ENCODE measurements around the gene SUCLG1. TPM values are rescaled to one million over a fixed set of nuclear protein-coding genes. Genes with fewer than 3 reads are reported as not detected.

SUCLG1 gene
- 100 to 1,000 TPM; 193 to 197 TPM for total RNA-seq
- long read RNA-seq, transcript SUCLG1-201 (9 exons, 1,475 nt), result major isoform, 190 of 205 reads
- long read RNA-seq, partial matches to known transcripts, result 8 of 205 reads
- long read RNA-seq, other reads (novel, unspliced or antisense), result 5 of 205 reads

DNA sequence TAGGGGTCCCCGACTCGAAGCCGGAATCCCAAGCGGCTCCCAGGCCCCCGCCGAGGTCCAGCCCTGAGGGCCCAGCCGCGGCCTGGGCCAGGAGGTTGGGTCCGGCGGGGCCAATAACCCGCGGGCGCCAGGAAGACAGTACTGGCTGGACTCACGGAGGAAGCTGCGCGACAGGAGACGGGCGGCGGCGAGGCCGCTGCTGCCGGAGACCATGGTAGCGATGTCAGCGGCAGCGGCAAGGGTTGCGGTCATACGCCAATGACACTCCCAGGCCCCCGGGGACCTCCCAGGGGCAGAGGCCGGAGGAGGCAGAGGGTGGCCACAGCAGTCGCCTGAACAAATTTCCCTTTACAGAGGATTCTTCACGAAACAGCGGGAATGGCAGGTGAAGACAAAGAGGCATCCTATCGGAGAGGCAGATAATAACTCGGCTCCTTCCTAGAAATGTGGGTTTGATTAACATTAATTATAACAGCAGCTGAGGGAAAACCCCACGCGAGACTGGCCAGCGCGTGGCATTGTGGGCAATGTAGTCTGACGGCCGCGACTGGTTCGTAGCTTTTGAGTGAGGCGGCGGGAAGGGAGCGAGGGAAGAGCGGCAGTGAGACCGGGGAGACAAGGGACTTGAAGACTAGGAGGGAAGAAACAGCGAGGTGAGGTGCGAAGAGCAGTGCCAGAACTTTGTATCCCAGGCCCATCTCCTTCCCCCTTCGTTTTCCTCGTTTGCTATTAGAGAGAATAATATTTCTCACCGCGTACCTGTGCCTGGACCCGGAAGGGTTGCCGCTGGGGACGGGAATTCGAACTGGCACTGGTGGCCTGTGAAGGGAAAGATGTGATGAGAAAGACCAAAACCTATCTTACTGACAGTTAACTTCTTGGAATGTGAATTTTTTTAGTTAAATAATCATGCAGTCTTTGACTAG, at the start of gene SUCLG1:
SUCLG1 (minus strand) TSS at position 263 of the 926 bp plus-strand sequence; CDS start at position 252, 11 bp downstream.
- DNase-seq, result peak; percentile 91
- intact Hi-C loops (cut with DNase I), result no loop called here
- ATAC-seq, result peak; percentile 97 to 98

DNA sequence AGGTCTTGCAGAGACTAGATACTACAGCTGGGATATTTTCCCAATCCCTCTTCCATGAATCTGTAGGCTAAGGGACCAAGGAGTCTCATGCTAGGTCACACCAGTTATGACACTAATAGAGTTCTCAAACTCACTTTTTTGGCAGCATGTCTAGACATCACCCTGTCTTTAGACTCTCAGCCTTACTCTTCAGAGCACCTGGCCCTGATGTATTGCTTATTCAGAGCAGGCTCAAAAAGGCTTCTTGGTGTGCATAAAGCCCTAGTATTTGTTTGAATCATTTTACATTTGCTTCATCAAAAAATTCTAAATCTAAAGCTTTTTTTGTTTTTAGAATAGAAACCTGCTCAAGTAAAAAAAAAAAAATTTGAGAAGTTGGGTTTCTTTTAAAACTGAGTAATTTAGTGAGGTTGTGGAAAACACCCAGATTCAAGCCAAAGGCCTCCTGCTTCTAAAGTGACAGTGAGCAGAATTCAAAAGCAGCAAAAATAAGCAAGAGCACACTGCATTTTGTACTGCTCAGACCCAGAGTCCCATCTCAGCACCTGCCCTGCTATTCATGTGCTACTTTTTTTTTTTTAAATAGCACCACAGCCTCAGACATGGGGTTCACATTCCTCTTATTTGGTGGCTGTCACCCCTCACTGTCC, 39.2 kb upstream of the SUCLG1 start:
- intact Hi-C loops (cut with DNase I), result loop anchor here (5.0 to 10.0 kb wide), 2 partner anchors 377 to 384 kb away; partner anchors contain the start of gene TRABD2A (in 1 of the 2)

DNA sequence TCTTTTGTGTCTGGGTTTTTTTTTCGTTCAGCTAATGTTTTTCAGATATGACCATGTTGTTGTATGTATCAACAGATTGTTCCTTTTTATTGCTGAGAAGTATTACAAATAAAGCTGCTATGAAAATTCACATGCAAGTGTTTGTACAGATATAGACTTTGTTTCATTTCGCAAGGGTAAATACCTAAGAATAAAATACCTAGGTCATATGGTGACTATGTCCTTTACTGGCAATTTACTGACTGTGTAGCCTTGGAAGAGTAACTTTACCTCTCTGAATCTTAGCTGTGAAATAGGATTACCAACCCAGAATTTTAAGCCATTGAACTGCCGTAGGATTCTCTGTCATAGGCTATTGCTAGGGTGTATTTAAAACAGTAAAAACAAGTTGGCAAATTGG, 38.2 kb upstream of the SUCLG1 start:
- intact Hi-C loops (cut with DNase I), result loop anchor here (5.0 to 10.0 kb wide), 2 partner anchors 378 to 385 kb away; partner anchors contain the start of gene TRABD2A (in 1 of the 2)
- ATAC-seq, result no peak

More for the DNA sequence above, 39.2 kb upstream of the SUCLG1 start:
- DNase-seq, result no peak
- no peak for ATAC-seq

DNA sequence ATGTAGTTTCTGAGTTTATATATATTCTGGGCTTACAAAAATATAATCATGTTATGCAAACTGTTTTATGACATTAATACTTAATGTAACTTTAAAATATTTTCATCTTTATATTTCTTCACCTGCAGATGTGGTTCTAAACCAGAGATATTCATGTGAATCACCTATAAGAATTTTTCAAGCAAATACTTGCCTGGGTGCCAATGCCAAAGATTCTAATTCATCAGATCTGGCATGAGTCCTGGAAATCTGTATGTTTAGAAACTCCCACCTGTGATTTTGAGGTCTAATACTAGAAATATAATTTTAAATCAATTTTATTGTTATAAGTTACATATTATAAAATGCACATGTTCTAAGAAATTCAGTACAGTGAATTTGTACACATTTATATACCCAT, 37.3 kb upstream of the SUCLG1 start:
- intact Hi-C loops (cut with DNase I), result loop anchor here (5.0 to 10.0 kb wide), 2 partner anchors 378 to 386 kb away; partner anchors contain the start of gene TRABD2A (in 1 of the 2)
- no peak for ATAC-seq
- DNase-seq, result no peak

More for the DNA sequence above, 38.2 kb upstream of the SUCLG1 start:
- DNase-seq, result no peak

DNA sequence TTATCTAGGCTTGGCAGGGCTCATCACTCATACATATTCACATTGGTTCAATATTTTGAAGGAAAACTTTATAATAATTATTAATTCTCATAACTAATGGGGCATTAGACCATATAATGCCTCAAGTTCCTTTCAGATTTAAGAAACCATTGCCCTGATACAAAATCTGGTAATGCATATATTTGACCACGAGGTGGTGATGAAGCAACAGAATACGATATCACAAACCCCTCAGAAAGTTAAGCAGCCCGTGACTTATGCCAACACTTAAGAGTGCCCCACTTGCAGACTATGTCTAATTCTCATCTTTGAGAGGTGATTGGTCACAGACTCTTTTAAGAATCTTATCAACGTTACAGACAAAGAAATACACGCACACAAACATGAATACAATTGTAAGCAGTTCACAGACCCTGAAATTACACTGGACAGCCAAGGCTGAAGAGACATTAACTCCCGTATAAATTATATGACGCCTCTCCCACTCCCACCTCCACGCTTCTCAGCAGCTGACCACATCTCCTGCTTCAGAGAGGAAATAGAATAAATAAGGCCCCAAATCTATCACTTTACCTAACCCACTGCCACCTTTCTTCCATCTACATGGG, 36.6 kb upstream of the SUCLG1 start:
- DNase-seq (no peak), ATAC-seq (peak; percentile 78 to 81)
- intact Hi-C loops (cut with DNase I), result loop anchor here (2.0 to 10.0 kb wide), 4 partner anchors 137 to 431 kb away; partner anchors contain the start of gene TRABD2A (in 1 of the 2)

DNA sequence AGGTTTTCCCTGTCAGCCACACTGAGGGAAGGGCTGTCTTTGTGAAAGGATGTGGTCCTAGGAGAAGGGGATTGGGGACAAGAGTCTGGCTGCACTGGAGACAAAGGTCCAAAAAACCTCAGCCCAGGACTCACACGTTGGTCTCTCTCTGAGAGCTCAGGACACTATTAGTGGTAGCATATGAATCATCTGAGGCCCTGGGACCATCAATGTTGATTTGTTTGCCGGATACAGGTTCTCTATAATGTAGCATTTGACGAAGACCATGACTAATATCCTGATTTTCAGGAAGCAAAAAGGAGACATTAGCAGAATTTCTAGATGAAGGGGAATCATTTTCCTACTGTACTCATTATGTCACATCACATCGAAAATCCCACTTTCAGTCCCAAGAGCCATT, 35.0 kb upstream of the SUCLG1 start:
- ATAC-seq (no peak), DNase-seq (no peak)
- intact Hi-C loops (cut with DNase I), result loop anchor here (2.0 to 10.0 kb wide), 3 partner anchors 139 to 433 kb away; no protein-coding TSS in a partner anchor

DNA sequence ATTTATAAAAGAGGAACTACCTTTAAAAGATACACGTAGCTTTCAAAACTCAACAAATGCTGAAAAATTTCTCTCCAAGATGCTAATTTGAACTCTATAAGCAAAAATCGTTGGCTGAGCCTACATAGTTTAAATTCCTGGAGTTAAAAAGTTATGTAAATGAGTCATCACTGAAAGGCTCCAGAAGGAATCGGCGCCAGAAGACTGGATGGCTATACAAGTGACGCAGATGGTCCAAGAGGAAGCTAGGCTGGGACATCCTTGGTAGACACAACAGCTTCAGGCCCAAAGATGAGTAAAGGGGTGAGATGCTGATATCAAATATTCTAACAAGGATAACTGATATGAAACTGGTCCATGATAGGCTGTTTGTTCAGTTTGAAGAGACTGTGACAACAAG, 34.4 kb upstream of the SUCLG1 start:
- ATAC-seq (no peak), DNase-seq (no peak)
- intact Hi-C loops (cut with DNase I), result loop anchor here in 1 of 2 donors (10.0 kb wide), 1 partner anchor 381 kb away; no protein-coding TSS in a partner anchor

DNA sequence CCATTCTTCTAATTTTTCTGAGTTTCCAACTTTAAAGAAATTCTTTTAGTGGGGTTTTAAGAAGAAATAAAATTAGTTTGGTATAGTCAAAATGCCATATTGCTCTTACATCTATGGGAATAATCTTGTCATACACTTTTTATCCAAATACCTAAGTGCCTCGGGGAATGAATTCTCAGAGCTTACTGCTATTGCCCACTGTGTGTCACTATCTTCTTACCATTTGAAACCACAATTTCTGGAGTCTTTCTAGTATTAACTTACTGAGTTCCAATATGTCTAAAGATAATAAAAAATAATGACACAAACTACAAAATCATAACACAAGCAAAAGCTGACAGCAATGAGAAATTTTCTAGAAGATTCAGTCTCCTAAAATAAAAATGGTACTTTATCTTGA, 33.5 kb upstream of the SUCLG1 start:
- DNase-seq (no peak), ATAC-seq (no peak)
- intact Hi-C loops (cut with DNase I), result loop anchor here in 1 of 2 donors (10.0 kb wide), 1 partner anchor 382 kb away; no protein-coding TSS in a partner anchor

DNA sequence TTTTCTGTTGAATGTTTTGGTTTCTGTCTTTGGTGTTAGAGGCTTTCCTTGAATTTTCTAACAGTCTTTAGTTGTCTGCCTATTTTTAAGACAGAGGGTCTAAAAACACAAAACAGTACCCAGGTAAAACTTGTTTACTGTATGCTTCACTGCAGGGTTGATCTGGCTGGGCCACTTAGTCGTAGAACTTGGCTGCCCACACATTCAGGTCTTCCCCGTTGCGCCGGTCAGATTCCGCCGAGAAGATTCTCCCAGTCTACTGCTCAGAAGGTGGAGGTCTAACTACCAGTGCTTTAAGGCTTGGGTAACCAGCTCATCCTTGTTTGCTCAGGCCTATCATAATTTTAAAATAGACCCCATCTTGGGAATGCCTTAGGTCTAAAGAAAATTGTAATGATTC, 32.7 kb upstream of the SUCLG1 start:
- DNase-seq (no peak), ATAC-seq (no peak)
- intact Hi-C loops (cut with DNase I), result loop anchor here in 1 of 2 donors (10.0 kb wide), 1 partner anchor 383 kb away; no protein-coding TSS in a partner anchor

DNA sequence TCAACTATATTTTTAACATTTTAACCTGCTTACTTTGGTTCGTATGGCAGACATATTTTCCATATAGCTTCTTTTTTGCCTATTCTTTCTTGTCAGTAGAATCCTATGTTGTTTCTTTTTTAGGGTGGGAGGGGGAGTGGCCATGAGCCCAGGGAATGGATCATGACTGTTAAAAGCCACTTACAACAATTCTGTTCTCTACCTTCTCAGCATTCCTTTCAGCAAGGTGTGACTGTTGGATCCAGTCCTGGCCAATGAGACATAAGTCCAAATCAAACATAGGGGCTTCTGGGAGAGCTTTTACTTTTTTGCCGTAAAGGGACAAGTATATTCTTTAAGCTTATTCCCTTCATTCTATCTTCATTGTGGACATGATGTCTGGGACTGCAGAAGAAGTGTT, 32.2 kb upstream of the SUCLG1 start:
- intact Hi-C loops (cut with DNase I), result loop anchor here in 1 of 2 donors (10.0 kb wide), 1 partner anchor 384 kb away; no protein-coding TSS in a partner anchor
- DNase-seq (no peak), ATAC-seq (no peak)

DNA sequence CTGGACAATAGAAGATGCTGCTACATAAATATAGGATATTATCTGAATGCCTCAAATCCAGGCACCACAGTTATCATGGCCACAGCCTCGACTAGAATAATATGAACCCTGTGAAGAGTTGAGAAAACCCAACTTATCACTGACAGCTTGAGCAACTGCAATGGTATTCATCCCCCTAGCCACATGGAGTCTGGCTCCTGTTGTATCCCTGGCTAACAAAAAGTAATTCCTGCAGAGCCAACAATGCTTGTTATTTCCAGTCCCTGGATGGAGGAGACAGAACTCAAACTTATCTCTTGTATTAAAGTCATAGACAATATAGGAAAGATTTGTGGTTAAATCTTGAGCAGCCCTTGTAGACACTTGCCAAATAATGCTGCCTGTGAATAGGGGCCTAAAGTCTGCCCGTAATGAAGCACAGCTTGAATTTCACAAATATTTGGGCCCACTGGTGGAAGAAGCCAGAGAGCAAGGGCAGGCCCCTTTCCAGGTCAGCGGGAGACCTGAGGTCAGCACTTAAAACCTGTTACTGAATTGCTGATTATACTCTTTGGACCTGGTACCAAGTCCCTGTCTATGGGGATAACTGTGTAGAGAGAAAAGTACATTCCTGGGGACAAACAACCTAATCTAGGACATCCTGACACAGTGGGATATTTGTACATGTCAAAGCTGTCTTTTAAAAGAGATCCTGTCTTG, 28.4 kb upstream of the SUCLG1 start:
- ATAC-seq (peak; percentile 19 to 71), DNase-seq (no peak)
- intact Hi-C loops (cut with DNase I), result no loop called here

DNA sequence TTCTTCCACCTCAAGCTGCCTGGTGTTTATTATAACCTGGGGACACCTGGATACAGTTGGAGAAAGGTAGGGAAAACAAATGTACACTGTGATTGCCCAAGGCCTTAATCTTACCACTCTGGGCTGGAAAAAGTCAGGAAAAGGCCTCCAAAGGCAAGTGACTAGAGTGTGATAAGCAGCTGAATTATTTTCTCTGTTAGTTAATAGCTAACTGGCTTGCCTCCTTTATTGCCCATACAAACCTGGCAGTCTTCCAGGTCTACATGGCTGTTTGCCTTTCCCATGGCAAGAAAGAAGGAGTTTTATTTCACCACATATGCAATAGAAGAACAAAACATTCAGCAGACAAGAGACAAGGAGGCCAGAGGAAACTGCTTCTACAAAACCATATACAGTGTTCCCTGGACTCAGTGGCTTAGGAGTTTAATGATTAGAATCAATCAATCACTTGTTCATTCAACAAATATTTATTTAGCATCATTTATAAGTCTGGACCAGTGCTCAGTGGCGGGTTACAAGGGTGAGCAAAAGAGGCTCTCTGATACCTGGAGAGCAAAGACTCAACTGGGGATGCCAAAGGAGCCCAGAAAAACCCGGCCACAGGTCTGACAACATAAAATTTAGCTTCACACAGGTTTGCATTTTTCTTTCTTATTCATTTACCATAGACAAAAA, 27.5 kb upstream of the SUCLG1 start:
- intact Hi-C loops (cut with DNase I), result no loop called here
- DNase-seq (no peak), ATAC-seq (peak in 1 of 2 donors; percentile 45)

DNA sequence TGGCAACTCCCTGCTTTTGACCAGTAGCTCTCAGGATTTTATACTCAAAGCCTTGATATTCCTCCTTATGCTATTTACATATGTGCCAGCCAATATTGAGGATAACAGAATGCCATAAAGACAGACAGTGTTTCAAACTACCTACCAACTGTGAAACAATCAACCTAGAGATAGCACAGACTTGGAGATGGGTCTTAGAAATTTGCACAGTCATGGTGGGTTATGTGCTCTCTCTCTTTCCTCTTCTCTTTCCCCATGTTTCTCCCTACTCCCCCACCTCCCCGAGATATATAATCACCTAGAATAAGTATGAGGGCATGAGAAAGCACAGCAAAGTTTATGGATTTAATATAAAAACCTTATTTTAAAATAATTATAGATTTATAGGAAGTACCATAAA, 24.2 kb upstream of the SUCLG1 start:
- ATAC-seq, result no peak
- intact Hi-C loops (cut with DNase I), result no loop called here
- no peak for DNase-seq

DNA sequence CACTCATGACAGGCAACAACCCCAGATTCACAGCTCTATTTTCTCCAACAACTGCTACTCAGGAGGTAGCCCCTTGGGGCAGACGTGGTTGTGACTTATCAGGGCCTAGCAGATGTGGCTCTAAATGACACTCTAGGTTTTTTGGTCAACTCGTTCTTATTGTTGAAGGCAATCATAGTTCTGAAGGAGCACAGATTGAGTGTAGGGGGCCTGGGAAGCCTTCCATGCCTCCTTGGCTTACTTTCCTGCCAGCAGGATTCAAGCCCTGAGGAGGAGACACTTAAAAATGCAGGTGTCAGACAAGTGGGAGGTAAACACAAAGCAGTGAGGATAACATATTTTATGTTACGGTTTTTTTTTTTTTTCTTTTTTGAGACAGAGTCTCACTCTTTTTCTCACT, 23.5 kb upstream of the SUCLG1 start:
- ATAC-seq (no peak), DNase-seq (no peak)
- intact Hi-C loops (cut with DNase I), result no loop called here

DNA sequence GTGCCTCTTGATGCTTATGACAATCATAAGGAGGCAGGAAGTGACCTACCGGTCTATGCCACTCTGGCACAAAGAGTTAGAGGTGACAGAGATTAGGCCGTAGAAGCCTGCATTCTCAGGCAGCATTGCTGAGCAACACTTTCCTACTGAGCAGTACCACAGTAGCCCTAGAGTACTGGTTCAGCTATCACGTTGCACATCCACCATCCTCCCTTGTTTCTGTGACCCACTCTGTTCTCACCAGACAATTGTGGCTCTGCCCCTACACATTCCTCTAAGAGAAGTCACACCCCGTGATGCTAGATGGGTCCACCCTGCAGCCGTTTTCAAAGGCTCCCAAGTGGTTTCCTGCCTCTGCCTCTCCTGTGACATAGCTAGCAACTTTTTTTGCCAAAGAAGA, 22.6 kb upstream of the SUCLG1 start:
- intact Hi-C loops (cut with DNase I), result no loop called here
- DNase-seq (no peak), ATAC-seq (no peak)

DNA sequence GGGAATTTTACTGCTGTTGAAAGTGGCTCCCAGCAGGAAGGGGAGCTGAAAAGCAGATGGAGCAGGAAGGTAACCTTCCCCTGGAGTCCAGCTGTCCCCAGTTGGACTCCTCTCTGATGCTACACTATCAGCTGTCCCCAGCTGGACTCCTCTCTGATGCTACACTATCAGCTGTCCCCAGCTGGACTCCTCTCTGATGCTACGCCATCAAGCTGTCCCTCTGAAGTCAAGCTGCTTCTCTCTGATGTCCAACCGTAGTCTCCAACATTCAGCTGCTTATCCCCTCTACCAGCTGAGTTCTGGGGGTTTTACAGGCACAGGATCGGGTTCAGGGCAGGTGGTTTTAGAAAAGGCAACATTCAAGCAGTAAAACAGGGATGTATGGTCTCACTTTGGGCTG, 19.8 kb upstream of the SUCLG1 start:
- ATAC-seq, result no peak
- no peak for DNase-seq
- intact Hi-C loops (cut with DNase I), result no loop called here

DNA sequence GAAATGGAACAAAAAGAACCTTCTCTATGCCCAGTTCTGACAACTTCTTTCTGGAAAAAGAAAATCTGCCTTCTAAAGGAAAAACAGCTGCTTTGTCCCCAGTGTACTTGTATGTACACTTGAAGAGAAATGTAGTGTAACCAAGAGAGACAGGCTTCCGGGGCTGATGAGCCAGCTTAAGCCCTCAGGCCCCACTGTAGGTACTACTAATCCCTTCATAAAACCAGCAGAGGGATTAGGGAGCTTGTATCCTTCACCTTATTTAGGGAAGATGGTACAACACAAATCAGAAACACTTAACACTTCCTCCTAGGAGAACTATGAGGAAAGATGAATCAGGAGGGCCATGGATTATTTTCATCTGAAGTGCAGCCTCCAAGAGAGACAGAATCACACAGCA, 18.8 kb upstream of the SUCLG1 start:
- DNase-seq (no peak), ATAC-seq (no peak)
- intact Hi-C loops (cut with DNase I), result no loop called here

DNA sequence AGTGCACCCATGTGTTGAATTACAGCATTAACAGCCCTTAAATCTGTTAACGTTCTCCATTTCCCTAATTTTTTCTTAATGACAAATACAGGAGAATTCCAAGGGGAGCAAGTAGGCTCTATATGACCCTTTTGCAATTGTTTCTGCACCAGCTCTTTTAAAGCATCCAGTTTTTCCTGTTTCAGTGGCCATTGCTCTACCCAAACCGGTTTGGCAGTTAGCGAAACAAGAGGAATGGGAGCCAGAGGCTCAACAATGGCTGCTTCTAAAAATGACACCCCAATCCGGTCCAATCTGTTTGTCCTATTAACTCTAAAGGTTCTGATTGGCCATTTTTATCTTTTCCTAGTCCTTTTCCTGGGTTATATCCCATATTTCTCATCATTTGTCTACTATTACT, 15.1 kb upstream of the SUCLG1 start:
- no peak for DNase-seq
- no peak for ATAC-seq
- intact Hi-C loops (cut with DNase I), result no loop called here
